ENCODE results near the gene GNAQ. TPM values are rescaled to one million over a fixed set of nuclear protein-coding genes. Genes with fewer than 3 reads are reported as not detected.

Gene GNAQ
- total and polyA plus RNA-seq, 2 of the 13 experiments (the other 11 are each of a cell fraction or from before 2014, with no cell fraction given): 16.5 to 17.7 TPM

- TF ChIP-seq, protein P1, sequence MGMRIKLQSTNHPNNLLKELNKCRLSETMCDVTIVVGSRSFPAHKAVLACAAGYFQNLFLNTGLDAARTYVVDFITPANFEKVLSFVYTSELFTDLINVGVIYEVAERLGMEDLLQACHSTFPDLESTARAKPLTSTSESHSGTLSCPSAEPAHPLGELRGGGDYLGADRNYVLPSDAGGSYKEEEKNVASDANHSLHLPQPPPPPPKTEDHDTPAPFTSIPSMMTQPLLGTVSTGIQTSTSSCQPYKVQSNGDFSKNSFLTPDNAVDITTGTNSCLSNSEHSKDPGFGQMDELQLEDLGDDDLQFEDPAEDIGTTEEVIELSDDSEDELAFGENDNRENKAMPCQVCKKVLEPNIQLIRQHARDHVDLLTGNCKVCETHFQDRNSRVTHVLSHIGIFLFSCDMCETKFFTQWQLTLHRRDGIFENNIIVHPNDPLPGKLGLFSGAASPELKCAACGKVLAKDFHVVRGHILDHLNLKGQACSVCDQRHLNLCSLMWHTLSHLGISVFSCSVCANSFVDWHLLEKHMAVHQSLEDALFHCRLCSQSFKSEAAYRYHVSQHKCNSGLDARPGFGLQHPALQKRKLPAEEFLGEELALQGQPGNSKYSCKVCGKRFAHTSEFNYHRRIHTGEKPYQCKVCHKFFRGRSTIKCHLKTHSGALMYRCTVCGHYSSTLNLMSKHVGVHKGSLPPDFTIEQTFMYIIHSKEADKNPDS (CRISPR knock-in tag; IDR thresholded peaks at IDR 0.05): no peak
- no peak for TF ChIP-seq ZNF207 (IDR thresholded peaks at IDR 0.05; ENCODE audit: borderline replicate concordance)
- TF ChIP-seq AGO1 (IDR thresholded peaks at IDR 0.05; ENCODE audit: low read depth, low read length, poor library complexity, severe bottlenecking): no peak
- TF ChIP-seq, protein P2, sequence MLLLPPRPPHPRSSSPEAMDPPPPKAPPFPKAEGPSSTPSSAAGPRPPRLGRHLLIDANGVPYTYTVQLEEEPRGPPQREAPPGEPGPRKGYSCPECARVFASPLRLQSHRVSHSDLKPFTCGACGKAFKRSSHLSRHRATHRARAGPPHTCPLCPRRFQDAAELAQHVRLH (CRISPR knock-in tag; IDR thresholded peaks at IDR 0.05; ENCODE audit: borderline replicate concordance, low read depth): no peak
- no peak for TF ChIP-seq IRF9 (CRISPR knock-in tag; IDR thresholded peaks at IDR 0.05; ENCODE audit: borderline replicate concordance)
- no peak for TF ChIP-seq TIGD3 (CRISPR knock-in tag; IDR thresholded peaks at IDR 0.05; ENCODE audit: borderline replicate concordance)
- peak; percentile 86 for TF ChIP-seq TBX2 (CRISPR knock-in tag; IDR thresholded peaks at IDR 0.05; ENCODE audit: borderline replicate concordance)
- TF ChIP-seq CENPX (CRISPR knock-in tag; IDR thresholded peaks at IDR 0.05): no peak
- TF ChIP-seq ZNF75D (CRISPR knock-in tag; IDR thresholded peaks at IDR 0.05; ENCODE audit: borderline replicate concordance): no peak
- TF ChIP-seq SP2 (CRISPR knock-in tag; IDR thresholded peaks at IDR 0.05): no peak
- no peak for TF ChIP-seq ZFP82 (CRISPR knock-in tag; IDR thresholded peaks at IDR 0.05; ENCODE audit: borderline replicate concordance)
- no peak for TF ChIP-seq ZNF383 (CRISPR knock-in tag; IDR thresholded peaks at IDR 0.05; ENCODE audit: borderline replicate concordance)
- no peak for TF ChIP-seq RELA (CRISPR knock-in tag; IDR thresholded peaks at IDR 0.05)
- no peak for TF ChIP-seq ZNF83 (CRISPR knock-in tag; IDR thresholded peaks at IDR 0.05; ENCODE audit: borderline replicate concordance)
- no peak for TF ChIP-seq MLX (CRISPR knock-in tag; IDR thresholded peaks at IDR 0.05)
- 0 out of 2 replicates have a peak, but pooled peaks have one; percentile 20 for TF ChIP-seq RARA (CRISPR knock-in tag; IDR thresholded peaks at IDR 0.05)
- no peak for TF ChIP-seq HNRNPLL (IDR thresholded peaks at IDR 0.05; ENCODE audit: low read depth, low read length, poor library complexity, severe bottlenecking)
- TF ChIP-seq ZNF615 (CRISPR knock-in tag; IDR thresholded peaks at IDR 0.05; ENCODE audit: borderline replicate concordance): no peak
- TF ChIP-seq MYNN (CRISPR knock-in tag; IDR thresholded peaks at IDR 0.05; ENCODE audit: low read depth): no peak
- TF ChIP-seq IRF2 (CRISPR knock-in tag; IDR thresholded peaks at IDR 0.05): no peak
- TF ChIP-seq TFAP4 (IDR thresholded peaks at IDR 0.05; ENCODE audit: borderline replicate concordance, low read depth): no peak
- TF ChIP-seq ZNF143 (CRISPR knock-in tag; IDR thresholded peaks at IDR 0.05): no peak
Measured at GRCh38 chr9:77851882-77852595, 179.6 kb downstream of the GNAQ start (continued).

Measured in HepG2 (cell line).